Measurements from ENCODE around the gene C1orf56.

The C1orf56 gene, protein sequence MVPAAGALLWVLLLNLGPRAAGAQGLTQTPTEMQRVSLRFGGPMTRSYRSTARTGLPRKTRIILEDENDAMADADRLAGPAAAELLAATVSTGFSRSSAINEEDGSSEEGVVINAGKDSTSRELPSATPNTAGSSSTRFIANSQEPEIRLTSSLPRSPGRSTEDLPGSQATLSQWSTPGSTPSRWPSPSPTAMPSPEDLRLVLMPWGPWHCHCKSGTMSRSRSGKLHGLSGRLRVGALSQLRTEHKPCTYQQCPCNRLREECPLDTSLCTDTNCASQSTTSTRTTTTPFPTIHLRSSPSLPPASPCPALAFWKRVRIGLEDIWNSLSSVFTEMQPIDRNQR

DNA sequence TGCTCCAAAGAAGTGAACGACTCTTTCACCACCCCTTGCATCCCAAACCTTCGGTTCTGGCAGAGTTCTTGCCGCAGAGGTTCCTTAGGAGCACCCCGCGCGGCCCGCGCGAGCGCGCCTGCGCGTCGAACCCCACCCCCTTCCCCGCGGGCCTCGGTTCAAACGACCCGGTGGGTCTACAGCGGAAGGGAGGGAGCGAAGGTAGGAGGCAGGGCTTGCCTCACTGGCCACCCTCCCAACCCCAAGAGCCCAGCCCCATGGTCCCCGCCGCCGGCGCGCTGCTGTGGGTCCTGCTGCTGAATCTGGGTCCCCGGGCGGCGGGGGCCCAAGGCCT, at the start of gene C1orf56:
C1orf56 (plus strand) TSS at position 161 of the 334 bp plus-strand sequence; CDS start at position 258, 97 bp downstream.
- DNase-seq (ENCODE audit: low read depth) = no peak
- TF ChIP-seq, protein P1, sequence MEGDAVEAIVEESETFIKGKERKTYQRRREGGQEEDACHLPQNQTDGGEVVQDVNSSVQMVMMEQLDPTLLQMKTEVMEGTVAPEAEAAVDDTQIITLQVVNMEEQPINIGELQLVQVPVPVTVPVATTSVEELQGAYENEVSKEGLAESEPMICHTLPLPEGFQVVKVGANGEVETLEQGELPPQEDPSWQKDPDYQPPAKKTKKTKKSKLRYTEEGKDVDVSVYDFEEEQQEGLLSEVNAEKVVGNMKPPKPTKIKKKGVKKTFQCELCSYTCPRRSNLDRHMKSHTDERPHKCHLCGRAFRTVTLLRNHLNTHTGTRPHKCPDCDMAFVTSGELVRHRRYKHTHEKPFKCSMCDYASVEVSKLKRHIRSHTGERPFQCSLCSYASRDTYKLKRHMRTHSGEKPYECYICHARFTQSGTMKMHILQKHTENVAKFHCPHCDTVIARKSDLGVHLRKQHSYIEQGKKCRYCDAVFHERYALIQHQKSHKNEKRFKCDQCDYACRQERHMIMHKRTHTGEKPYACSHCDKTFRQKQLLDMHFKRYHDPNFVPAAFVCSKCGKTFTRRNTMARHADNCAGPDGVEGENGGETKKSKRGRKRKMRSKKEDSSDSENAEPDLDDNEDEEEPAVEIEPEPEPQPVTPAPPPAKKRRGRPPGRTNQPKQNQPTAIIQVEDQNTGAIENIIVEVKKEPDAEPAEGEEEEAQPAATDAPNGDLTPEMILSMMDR (conservative IDR thresholded peaks at IDR 0.05; ENCODE audit: low read depth, low read length) = no peak
- H3K4me3 ChIP-seq (ENCODE audit: low read length) = peak within 1 kb of the TSS; percentile 79

DNA sequence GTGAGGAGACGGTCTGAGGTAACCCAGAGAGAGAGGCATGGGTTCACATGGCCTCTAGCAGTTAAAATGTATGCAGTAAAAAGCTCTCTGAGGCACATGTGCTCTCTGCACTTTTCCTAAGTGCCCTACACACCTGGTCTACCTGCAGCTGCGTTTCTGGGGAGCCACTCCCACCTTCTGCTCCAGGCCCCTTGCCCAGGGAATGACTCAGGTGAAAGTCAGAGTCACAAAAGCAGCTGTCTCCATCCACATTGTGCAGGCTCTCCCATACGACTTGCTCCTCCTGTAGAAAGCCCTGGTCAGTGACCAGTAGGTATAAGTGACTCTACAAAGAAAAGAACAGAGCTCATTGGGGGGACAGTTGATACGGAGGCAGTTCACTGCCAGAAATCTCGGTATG, 49.6 kb upstream of the C1orf56 start:
- H3K4me3 ChIP-seq (ENCODE audit: low read length) = no peak overlapping the region
- TF ChIP-seq, protein P1 (conservative IDR thresholded peaks at IDR 0.05; ENCODE audit: low read depth, low read length) = no peak
- no peak for DNase-seq (ENCODE audit: low read depth)

- no peak overlapping the region for H3K4me3 ChIP-seq (ENCODE audit: low read length)
- peak; percentile 35 for DNase-seq (ENCODE audit: low read depth)
Measured at GRCh38 chr1:150999051-150999674, 48.4 kb upstream of the C1orf56 start.

DNA sequence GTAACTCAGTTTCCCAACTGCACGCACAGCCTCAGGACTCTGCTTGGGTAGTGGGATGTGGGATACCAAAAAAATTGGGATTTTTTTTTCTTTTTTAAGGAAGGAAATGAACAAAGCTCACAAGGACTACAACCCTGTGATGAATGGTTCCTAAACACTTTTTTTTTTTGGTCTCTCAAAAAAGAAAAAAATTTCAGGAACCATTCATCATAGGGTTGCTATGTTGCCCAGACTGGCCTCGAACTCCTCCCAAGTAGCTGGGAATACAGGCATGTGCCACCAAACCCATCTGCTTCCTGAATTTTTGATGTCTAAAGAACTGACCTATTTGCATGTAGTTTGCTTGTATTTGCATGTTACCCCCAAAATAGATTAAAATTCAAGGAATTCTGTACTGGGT, 47.6 kb upstream of the C1orf56 start:
- TF ChIP-seq, protein P1 (conservative IDR thresholded peaks at IDR 0.05; ENCODE audit: low read depth, low read length) = no peak
- H3K4me3 ChIP-seq (ENCODE audit: low read length) = no peak overlapping the region
- DNase-seq (ENCODE audit: low read depth) = no peak

More at GRCh38 chr1:150999051-150999674, 48.4 kb upstream of the C1orf56 start:
- TF ChIP-seq, protein P1 (conservative IDR thresholded peaks at IDR 0.05; ENCODE audit: low read depth, low read length) = no peak

DNA sequence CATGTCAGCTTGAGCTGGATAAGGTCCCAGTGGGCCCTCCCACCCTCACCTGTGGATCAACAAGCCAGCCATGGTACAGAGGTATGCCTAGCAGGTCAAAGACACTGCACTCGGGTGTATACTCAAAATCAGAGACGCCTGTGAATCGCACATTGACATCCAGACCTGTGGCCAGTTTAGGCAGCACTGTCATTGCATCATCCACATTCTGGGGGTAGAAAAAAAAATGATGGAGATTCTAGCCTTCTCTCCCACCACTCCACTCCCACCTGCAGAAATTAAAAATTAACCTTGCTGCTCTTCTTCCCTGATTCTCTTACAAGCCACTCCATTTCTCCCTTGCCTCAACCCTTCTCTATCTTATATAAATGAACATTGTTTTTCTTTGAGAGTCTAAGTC, 47.1 kb upstream of the C1orf56 start:
- no peak for DNase-seq (ENCODE audit: low read depth)
- TF ChIP-seq, protein P1 (conservative IDR thresholded peaks at IDR 0.05; ENCODE audit: low read depth, low read length) = no peak
- H3K4me3 ChIP-seq (ENCODE audit: low read length) = no peak overlapping the region

DNA sequence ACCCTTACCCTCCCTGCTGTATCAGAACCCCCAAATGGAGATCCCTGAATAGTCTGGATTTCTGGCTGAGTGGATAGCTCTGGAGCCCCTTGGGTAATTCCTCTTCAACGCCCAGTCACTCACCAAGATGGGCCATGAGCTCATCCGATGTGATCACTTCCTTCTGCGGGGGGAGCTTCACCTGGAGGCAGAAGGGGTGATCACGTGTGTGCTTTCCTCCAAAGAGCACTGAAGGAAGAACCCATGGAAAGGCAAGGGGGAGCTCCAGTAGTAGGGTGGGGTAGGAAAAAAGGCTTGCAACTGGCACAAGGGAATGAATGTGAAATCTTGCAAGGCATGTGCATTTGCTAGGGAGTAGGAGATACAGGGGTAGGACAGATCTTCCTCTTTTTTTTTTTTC, 45.9 kb upstream of the C1orf56 start:
- no peak for DNase-seq (ENCODE audit: low read depth)
- H3K4me3 ChIP-seq (ENCODE audit: low read length) = no peak overlapping the region
- TF ChIP-seq, protein P1 (conservative IDR thresholded peaks at IDR 0.05; ENCODE audit: low read depth, low read length) = no peak

GRCh38 chr1:151002051-151002450, 45.5 kb upstream of the C1orf56 start:
- DNase-seq (ENCODE audit: low read depth) = no peak
- TF ChIP-seq, protein P1 (conservative IDR thresholded peaks at IDR 0.05; ENCODE audit: low read depth, low read length) = no peak
- H3K4me3 ChIP-seq (ENCODE audit: low read length) = no peak overlapping the region

Measured in retinal pigment epithelial cell (primary cell).